GM13977 (cell line): Measurements from ENCODE around the gene HIPK3.
A peak's percentile ranks its signal among the peaks of the same experiment; 100 is the strongest.

Experiments
- DNase-seq: peaks from one replicate; pipeline ENCODE4 v3.0.0; 2012; ENCODE audit warnings: low spot score
- CTCF ChIP-seq: IDR thresholded peaks from 2 replicates; pipeline ENCODE4 v1.5.1; 2012; ENCODE audit warnings: mild to moderate bottlenecking, control low read depth; ENCODE audit not compliant: insufficient read depth; ENCODE audit errors: extremely low read depth, missing control alignments
- in situ Hi-C: fragments of 300-500 bp; cut with MboI; formaldehyde crosslinking; loops from one replicate; pipeline ENCODE4 v1.12.0; 2022; ENCODE audit warnings: low sequenced_read_pairs, low pct_unique_long_range_greater_than_20kb, mixed read lengths, inconsistent platforms; ENCODE audit not compliant: unreplicated experiment

HIPK3 gene

GRCh38 chr11:33324302-33324985 is 67.3 kb downstream of the HIPK3 start:
- in situ Hi-C loops: loop anchor here (10.0 kb wide), 1 partner anchor 160 kb away; the partner anchor contains the start of gene CSTF3
- DNase-seq: no peak
- no peak for TF ChIP-seq CTCF

- no peak for TF ChIP-seq CTCF
- in situ Hi-C loops: loop anchor here (10.0 to 25.0 kb wide), 2 partner anchors 161 to 363 kb away; partner anchors contain the start of gene CSTF3
Observed at GRCh38 chr11:33325451-33325850, 68.3 kb downstream of the HIPK3 start.

GRCh38 chr11:33329705-33330329 is 72.6 kb downstream of the HIPK3 start:
- peak; percentile 34 for DNase-seq
- peak; percentile 62 for TF ChIP-seq CTCF
- in situ Hi-C loops: loop anchor here (10.0 to 25.0 kb wide), 2 partner anchors 165 to 368 kb away; partner anchors contain the start of gene CSTF3

More at GRCh38 chr11:33325451-33325850, 68.3 kb downstream of the HIPK3 start:
- no peak for DNase-seq

GRCh38 chr11:33333816-33334215 is 76.6 kb downstream of the HIPK3 start:
- no peak for DNase-seq
- in situ Hi-C loops: loop anchor here (25.0 kb wide), 1 partner anchor 372 kb away; no protein-coding TSS in a partner anchor
- TF ChIP-seq CTCF: no peak

- in situ Hi-C loops: loop anchor here (25.0 kb wide), 1 partner anchor 372 kb away; no protein-coding TSS in a partner anchor
- DNase-seq: no peak
- no peak for TF ChIP-seq CTCF
Observed at GRCh38 chr11:33334627-33335026, 77.4 kb downstream of the HIPK3 start.

- in situ Hi-C loops: loop anchor here (25.0 kb wide), 1 partner anchor 377 kb away; no protein-coding TSS in a partner anchor
- no peak for DNase-seq
- no peak for TF ChIP-seq CTCF
Observed at GRCh38 chr11:33339247-33339646, 82.1 kb downstream of the HIPK3 start.
